Ishikawa (cell line): ENCODE measurements around the gene CD300C.

Source experiments
- CEBPB ChIP-seq: IDR thresholded peaks from 2 replicates; pipeline ENCODE4 v1.6.1; 2012
- CREB1 ChIP-seq: IDR thresholded peaks from 2 replicates; pipeline ENCODE4 v1.6.1; 2012; ENCODE audit warnings: low read depth
- EGR1 ChIP-seq: IDR thresholded peaks from 2 replicates; pipeline ENCODE4 v1.6.1; 2012
- EP300 ChIP-seq: IDR thresholded peaks from 2 replicates; pipeline ENCODE4 v1.6.1; 2012; ENCODE audit warnings: borderline replicate concordance
- FOXM1 ChIP-seq: IDR thresholded peaks from 2 replicates; pipeline ENCODE4 v1.6.1; 2012; ENCODE audit warnings: low read depth, borderline replicate concordance
- NFIC ChIP-seq: IDR thresholded peaks from 2 replicates; pipeline ENCODE4 v1.6.1; 2012
- RAD21 ChIP-seq: IDR thresholded peaks from 2 replicates; pipeline ENCODE4 v1.6.1; 2012; ENCODE audit warnings: low read depth
- REST ChIP-seq: IDR thresholded peaks from 2 replicates; pipeline ENCODE4 v1.6.1; 2012; ENCODE audit warnings: low read depth, mild to moderate bottlenecking
- TAF1 ChIP-seq: IDR thresholded peaks from 2 replicates; pipeline ENCODE4 v1.6.1; 2012; ENCODE audit warnings: low read depth, mild to moderate bottlenecking
- TCF12 ChIP-seq: IDR thresholded peaks from 2 replicates; pipeline ENCODE4 v1.6.1; 2012; ENCODE audit warnings: low read depth
- TEAD4 ChIP-seq: IDR thresholded peaks from 2 replicates; pipeline ENCODE4 v1.6.1; 2012
- USF1 ChIP-seq: IDR thresholded peaks from 2 replicates; pipeline ENCODE4 v1.6.1; 2012
- YY1 ChIP-seq: IDR thresholded peaks from 2 replicates; pipeline ENCODE4 v1.6.1; 2012; ENCODE audit warnings: low read depth
- ZBTB7A ChIP-seq: IDR thresholded peaks from 2 replicates; pipeline ENCODE4 v1.6.1; 2012; ENCODE audit warnings: low read depth
- TF ChIP-seq, protein P1 (sequence below): IDR thresholded peaks from 2 replicates; pipeline ENCODE4 v1.6.1; 2012

Gene CD300C

GRCh38 chr17:74523308-74523707 is 22.6 kb downstream of the CD300C start:
- TF ChIP-seq CEBPB, result no peak
- no peak for TF ChIP-seq ZBTB7A
- no peak for TF ChIP-seq NFIC
- no peak for TF ChIP-seq TEAD4
- no peak for TF ChIP-seq USF1
- TF ChIP-seq, protein P1, sequence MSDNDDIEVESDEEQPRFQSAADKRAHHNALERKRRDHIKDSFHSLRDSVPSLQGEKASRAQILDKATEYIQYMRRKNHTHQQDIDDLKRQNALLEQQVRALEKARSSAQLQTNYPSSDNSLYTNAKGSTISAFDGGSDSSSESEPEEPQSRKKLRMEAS, result no peak
- TF ChIP-seq TAF1, result no peak
- TF ChIP-seq RAD21, result no peak
- TF ChIP-seq YY1, result no peak
- no peak for TF ChIP-seq CREB1
- TF ChIP-seq REST, result no peak
- TF ChIP-seq TCF12, result no peak
- no peak for TF ChIP-seq EGR1
- no peak for TF ChIP-seq EP300
- TF ChIP-seq FOXM1, result no peak

- TF ChIP-seq EP300, result no peak
- no peak for TF ChIP-seq NFIC
- TF ChIP-seq FOXM1, result no peak
- no peak for TF ChIP-seq CREB1
- no peak for TF ChIP-seq TAF1
- no peak for TF ChIP-seq EGR1
- no peak for TF ChIP-seq TCF12
- no peak for TF ChIP-seq REST
- no peak for TF ChIP-seq TEAD4
- TF ChIP-seq YY1, result no peak
- TF ChIP-seq USF1, result no peak
- no peak for TF ChIP-seq ZBTB7A
- no peak for TF ChIP-seq RAD21
- TF ChIP-seq, protein P1, result no peak
- no peak for TF ChIP-seq CEBPB
Observed at GRCh38 chr17:74522381-74523105, 23.4 kb downstream of the CD300C start.

GRCh38 chr17:74521701-74522201 is 24.2 kb downstream of the CD300C start:
- TF ChIP-seq TAF1, result no peak
- TF ChIP-seq FOXM1, result no peak
- TF ChIP-seq RAD21, result no peak
- TF ChIP-seq CEBPB, result no peak
- no peak for TF ChIP-seq USF1
- no peak for TF ChIP-seq EP300
- TF ChIP-seq NFIC, result no peak
- no peak for TF ChIP-seq CREB1
- TF ChIP-seq TCF12, result no peak
- no peak for TF ChIP-seq TEAD4
- TF ChIP-seq, protein P1, result no peak
- no peak for TF ChIP-seq YY1
- no peak for TF ChIP-seq ZBTB7A
- no peak for TF ChIP-seq REST
- no peak for TF ChIP-seq EGR1
